Activated CD8-positive, alpha-beta memory T cell treated with anti-CD3 and anti-CD28 coated beads, Interleukin-2, amount 50 U/mL, for 4 hours (primary cell): ENCODE data around the gene FHIP1B.

Experiments used
- DNase-seq: peaks from one replicate; pipeline ENCODE4 v3.0.0-alpha.2; 2020

FHIP1B gene

DNA sequence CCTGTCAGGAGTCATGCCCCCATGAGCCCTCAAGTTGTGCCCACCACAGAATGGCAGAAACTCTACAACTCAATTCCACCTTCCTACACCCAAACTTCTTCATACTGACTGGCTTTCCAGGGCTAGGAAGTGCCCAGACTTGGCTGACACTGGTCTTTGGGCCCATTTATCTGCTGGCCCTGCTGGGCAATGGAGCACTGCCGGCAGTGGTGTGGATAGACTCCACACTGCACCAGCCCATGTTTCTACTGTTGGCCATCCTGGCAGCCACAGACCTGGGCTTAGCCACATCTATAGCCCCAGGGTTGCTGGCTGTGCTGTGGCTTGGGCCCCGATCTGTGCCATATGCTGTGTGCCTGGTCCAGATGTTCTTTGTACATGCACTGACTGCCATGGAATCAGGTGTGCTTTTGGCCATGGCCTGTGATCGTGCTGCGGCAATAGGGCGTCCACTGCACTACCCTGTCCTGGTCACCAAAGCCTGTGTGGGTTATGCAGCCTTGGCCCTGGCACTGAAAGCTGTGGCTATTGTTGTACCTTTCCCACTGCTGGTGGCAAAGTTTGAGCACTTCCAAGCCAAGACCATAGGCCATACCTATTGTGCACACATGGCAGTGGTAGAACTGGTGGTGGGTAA lies 35.1 kb downstream of the FHIP1B start, which contains the start of gene OR52W1:
Gene OR52W1 (plus strand): TSS at position 51 of the 637 bp plus-strand sequence. CDS start 0 bp downstream, at position 51.
- no peak for DNase-seq

DNA sequence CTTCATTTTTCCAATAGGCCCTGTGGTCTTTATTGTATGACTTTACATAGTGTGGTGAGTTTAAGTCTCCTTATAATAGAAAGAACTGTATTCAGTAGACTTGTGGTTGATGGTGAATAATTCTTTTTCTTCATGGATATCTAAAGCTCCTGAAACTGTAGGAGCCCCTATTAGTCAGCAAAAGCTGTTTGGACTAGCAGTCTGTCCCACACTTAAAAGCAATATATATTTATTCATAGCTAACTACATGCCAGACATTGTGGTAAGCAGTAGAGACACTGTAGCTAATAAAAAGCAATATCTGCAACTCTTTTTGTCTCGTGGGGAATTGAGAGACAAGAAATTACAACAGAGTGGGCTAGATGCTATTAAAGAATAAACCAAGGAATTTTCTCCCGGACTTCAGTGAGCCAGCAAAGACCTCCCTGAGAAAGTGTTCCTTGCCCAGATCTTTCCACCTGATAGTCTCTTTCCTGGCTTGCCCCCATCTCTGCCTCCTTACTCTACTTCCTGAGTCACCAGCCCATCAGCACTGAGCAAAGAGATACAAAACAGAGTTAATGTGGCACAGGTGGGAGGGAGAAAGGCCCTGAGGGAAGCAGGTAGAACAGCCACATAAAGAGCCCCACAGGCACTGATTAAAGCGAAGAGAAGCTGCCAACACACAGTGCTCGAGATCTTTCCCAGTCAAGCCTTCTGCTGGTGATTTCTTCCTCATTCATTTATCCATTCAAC lies 36.8 kb downstream of the FHIP1B start:
- no peak for DNase-seq

DNA sequence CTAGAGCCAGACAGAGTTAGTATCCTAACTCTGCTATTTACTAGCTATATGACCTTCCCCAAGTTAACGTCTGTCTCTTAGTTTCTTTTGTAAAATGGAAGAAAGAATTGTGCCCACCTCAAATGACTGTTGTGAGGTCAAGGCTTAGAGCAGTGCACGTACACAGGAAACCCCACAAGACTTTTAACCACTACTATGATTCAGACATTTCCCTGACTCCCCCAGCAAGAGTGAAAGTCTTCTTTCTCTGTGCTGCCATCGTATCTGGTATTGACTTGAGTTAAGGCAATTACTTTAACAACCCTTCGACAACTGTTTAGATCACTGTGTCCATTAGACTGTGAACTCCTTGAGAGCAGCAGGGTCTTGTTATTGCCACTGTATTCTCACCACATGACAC lies 38.0 kb downstream of the FHIP1B start:
- DNase-seq, result no peak

- no peak for DNase-seq
Observed at GRCh38 chr11:6194065-6194581, 40.3 kb downstream of the FHIP1B start.

- no peak for DNase-seq
Observed at GRCh38 chr11:6191742-6192141, 42.7 kb downstream of the FHIP1B start.

GRCh38 chr11:6175440-6175839 lies 59.0 kb downstream of the FHIP1B start:
- no peak for DNase-seq

- no peak for DNase-seq
Observed at GRCh38 chr11:6170226-6170625, 64.2 kb downstream of the FHIP1B start, which contains the start of gene OR52B2. TSS of gene OR52B2 (minus strand) at chr11:6170326. CDS start at chr11:6170326, 0 bp downstream.
